Measurements from ENCODE around the gene MMP20. TPM values are rescaled to one million over a fixed set of nuclear protein-coding genes. Genes with fewer than 3 reads are reported as not detected.

The MMP20 gene
- total and polyA plus RNA-seq, 2 donors from 2014 or later = not detected

GRCh38 chr11:102608699-102609098 lies 16.4 kb downstream of the MMP20 start:
- no peaks in the 10 kb centered on the region for H3K27me3 ChIP-seq (ENCODE audit: control insufficient read depth, insufficient read depth, low read length)
- H3K9ac ChIP-seq (ENCODE audit: low read length in 3 of 3) = no peak overlapping the region
- no peak for TF ChIP-seq CTCF (IDR thresholded peaks at IDR 0.05; ENCODE audit: borderline replicate concordance, extremely low read depth, insufficient read depth)
- peaks cover 0 to 6% (median 0%) of the 10 kb centered on the region in 3 donors for H3K4me1 ChIP-seq (ENCODE audit: control insufficient read depth in 2 of 3, insufficient read depth in 2 of 3, low read depth in 1 of 3, low read length in 3 of 3)
- intact Hi-C loops (cut with DNase I) = no loop called here
- no peaks in the 10 kb centered on the region for H3K9me3 ChIP-seq (ENCODE audit: control insufficient read depth in 2 of 3, insufficient read depth in 1 of 3, low read length in 3 of 3)
- no peak overlapping the region for H3K4me3 ChIP-seq (ENCODE audit: low read length in 3 of 3)
- DNase-seq (no peak), FAIRE-seq (no peak)
- no peaks in the 10 kb centered on the region for H3K36me3 ChIP-seq (ENCODE audit: control insufficient read depth in 2 of 3, insufficient read depth in 3 of 3, low read length in 3 of 3)
- no peak overlapping the region for H3K27ac ChIP-seq (ENCODE audit: low read depth in 2 of 2, low read length in 2 of 2)

- H3K9ac ChIP-seq (ENCODE audit: low read length in 3 of 3) = no peak overlapping the region
- H3K9me3 ChIP-seq (ENCODE audit: control insufficient read depth in 2 of 3, insufficient read depth in 1 of 3, low read length in 3 of 3) = no peaks in the 10 kb centered on the region
- no peaks in the 10 kb centered on the region for H3K27me3 ChIP-seq (ENCODE audit: control insufficient read depth, insufficient read depth, low read length)
- intact Hi-C loops (cut with DNase I) = no loop called here
- no peak for FAIRE-seq
- no peaks in the 10 kb centered on the region for H3K4me1 ChIP-seq (ENCODE audit: control insufficient read depth in 2 of 3, insufficient read depth in 2 of 3, low read depth in 1 of 3, low read length in 3 of 3)
- H3K4me3 ChIP-seq (ENCODE audit: low read length in 3 of 3) = no peak overlapping the region
- no peaks in the 10 kb centered on the region for H3K36me3 ChIP-seq (ENCODE audit: control insufficient read depth in 2 of 3, insufficient read depth in 3 of 3, low read length in 3 of 3)
- no peak overlapping the region for H3K27ac ChIP-seq (ENCODE audit: low read depth in 2 of 2, low read length in 2 of 2)
- DNase-seq = no peak
- TF ChIP-seq CTCF (IDR thresholded peaks at IDR 0.05; ENCODE audit: borderline replicate concordance, extremely low read depth, insufficient read depth) = no peak
Measured at GRCh38 chr11:102604875-102605274, 20.3 kb downstream of the MMP20 start.

- DNase-seq = no peak
Measured at GRCh38 chr11:102604011-102604410, 21.1 kb downstream of the MMP20 start.

More at GRCh38 chr11:102604011-102604410, 21.1 kb downstream of the MMP20 start:
- H3K27me3 ChIP-seq (ENCODE audit: control insufficient read depth, insufficient read depth, low read length) = no peaks in the 10 kb centered on the region
- no peaks in the 10 kb centered on the region for H3K36me3 ChIP-seq (ENCODE audit: control insufficient read depth in 2 of 3, insufficient read depth in 3 of 3, low read length in 3 of 3)
- no peak overlapping the region for H3K4me3 ChIP-seq (ENCODE audit: low read length in 3 of 3)
- H3K4me1 ChIP-seq (ENCODE audit: control insufficient read depth in 2 of 3, insufficient read depth in 2 of 3, low read depth in 1 of 3, low read length in 3 of 3) = no peaks in the 10 kb centered on the region
- H3K9ac ChIP-seq (ENCODE audit: low read length in 3 of 3) = no peak overlapping the region
- no peak overlapping the region for H3K27ac ChIP-seq (ENCODE audit: low read depth in 2 of 2, low read length in 2 of 2)
- no peak for TF ChIP-seq CTCF (IDR thresholded peaks at IDR 0.05; ENCODE audit: borderline replicate concordance, extremely low read depth, insufficient read depth)
- no peaks in the 10 kb centered on the region for H3K9me3 ChIP-seq (ENCODE audit: control insufficient read depth in 2 of 3, insufficient read depth in 1 of 3, low read length in 3 of 3)
- intact Hi-C loops (cut with DNase I) = no loop called here
- FAIRE-seq = no peak

Measured in kidney (tissue), 14 donors.